Chondrocyte (in vitro differentiated cells): Measurements from ENCODE around the gene PAK2. TPM values are rescaled to one million over a fixed set of nuclear protein-coding genes. Genes with fewer than 3 reads are reported as not detected.
A peak's percentile ranks its signal among the peaks of the same experiment; 100 is the strongest.
"Not testable (repeated sequence)": the region's sequence is repeated elsewhere in the genome, so short reads cannot be mapped to it uniquely, and the experiment has no call there.

Experiments used
- DNase-seq: peaks from one replicate; pipeline ENCODE4 v3.0.0; 2021; ENCODE audit warnings: mixed read lengths, low spot score
- H3K27ac Mint-ChIP-seq: one replicate; pipeline ENCODE4 v1.8.0; 2021; ENCODE audit warnings: mild to moderate bottlenecking, moderate library complexity, mixed read lengths; ENCODE audit not compliant: unreplicated experiment
- H3K27me3 Mint-ChIP-seq: 2 replicates; pipeline ENCODE4 v1.8.0; 2021; ENCODE audit warnings: low read depth, mixed read lengths
- H3K36me3 Mint-ChIP-seq: 2 replicates; pipeline ENCODE4 v1.8.0; 2021; ENCODE audit warnings: low read depth, mixed read lengths
- H3K4me1 Mint-ChIP-seq: 2 replicates; pipeline ENCODE4 v1.8.0; 2021; ENCODE audit warnings: low read depth, mild to moderate bottlenecking, mixed read lengths
- H3K4me3 Mint-ChIP-seq: one replicate; pipeline ENCODE4 v1.8.0; 2021; ENCODE audit warnings: mild to moderate bottlenecking, moderate library complexity, mixed read lengths; ENCODE audit not compliant: unreplicated experiment
- H3K9me3 Mint-ChIP-seq: 2 replicates; pipeline ENCODE4 v1.8.0; 2021; ENCODE audit warnings: low read depth, mixed read lengths
- total RNA-seq: library from RNA; stranded (reverse); gene quantifications from 3 replicates; pipeline ENCODE4 v1.2.1, GENCODE V29; 2021
- TF ChIP-seq, protein P1 (sequence below): fragments of 200-600 bp; sonication (generic); IDR thresholded peaks from 2 replicates; pipeline ENCODE4 v1.5.0; 2021; ENCODE audit warnings: antibody characterized with exemption, mild to moderate bottlenecking, moderate library complexity

PAK2 gene
- total RNA-seq, 1 donor from 2014 or later = 90.3 TPM

GRCh38 chr3:196835086-196835485 is 95.4 kb downstream of the PAK2 start:
- H3K27me3 Mint-ChIP-seq = no peaks in the 10 kb centered on the region
- no peak overlapping the region for H3K27ac Mint-ChIP-seq
- H3K4me3 Mint-ChIP-seq = no peak overlapping the region
- DNase-seq = no peak
- H3K4me1 Mint-ChIP-seq = no peaks in the 10 kb centered on the region
- TF ChIP-seq, protein P1, sequence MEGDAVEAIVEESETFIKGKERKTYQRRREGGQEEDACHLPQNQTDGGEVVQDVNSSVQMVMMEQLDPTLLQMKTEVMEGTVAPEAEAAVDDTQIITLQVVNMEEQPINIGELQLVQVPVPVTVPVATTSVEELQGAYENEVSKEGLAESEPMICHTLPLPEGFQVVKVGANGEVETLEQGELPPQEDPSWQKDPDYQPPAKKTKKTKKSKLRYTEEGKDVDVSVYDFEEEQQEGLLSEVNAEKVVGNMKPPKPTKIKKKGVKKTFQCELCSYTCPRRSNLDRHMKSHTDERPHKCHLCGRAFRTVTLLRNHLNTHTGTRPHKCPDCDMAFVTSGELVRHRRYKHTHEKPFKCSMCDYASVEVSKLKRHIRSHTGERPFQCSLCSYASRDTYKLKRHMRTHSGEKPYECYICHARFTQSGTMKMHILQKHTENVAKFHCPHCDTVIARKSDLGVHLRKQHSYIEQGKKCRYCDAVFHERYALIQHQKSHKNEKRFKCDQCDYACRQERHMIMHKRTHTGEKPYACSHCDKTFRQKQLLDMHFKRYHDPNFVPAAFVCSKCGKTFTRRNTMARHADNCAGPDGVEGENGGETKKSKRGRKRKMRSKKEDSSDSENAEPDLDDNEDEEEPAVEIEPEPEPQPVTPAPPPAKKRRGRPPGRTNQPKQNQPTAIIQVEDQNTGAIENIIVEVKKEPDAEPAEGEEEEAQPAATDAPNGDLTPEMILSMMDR = no peak
- H3K36me3 Mint-ChIP-seq = peaks cover 10% of the 10 kb centered on the region
- H3K9me3 Mint-ChIP-seq = no peaks in the 10 kb centered on the region

DNA sequence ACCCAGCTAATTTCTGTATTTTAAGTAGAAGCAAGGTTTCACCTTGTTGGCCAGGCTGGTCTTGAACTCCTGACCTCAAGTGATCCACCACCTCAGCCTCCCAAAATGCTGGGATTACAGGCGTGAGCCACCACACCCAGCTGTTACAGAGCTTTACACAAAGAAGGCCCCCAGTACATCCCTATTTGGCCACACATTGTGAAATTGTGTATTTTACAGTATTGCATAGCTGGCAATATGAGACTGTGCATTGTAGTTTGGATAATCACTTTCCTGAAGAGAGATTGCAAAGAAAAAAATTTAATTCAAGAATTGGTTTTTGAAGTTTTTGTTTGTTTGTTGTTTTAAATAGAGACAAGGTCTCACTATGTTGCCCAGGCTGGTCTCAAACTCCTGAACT is 97.0 kb downstream of the PAK2 start:
- H3K27me3 Mint-ChIP-seq, H3K36me3 Mint-ChIP-seq, H3K9me3 Mint-ChIP-seq, H3K4me3 Mint-ChIP-seq, H3K4me1 Mint-ChIP-seq, DNase-seq, H3K27ac Mint-ChIP-seq: not testable (repeated sequence)

DNA sequence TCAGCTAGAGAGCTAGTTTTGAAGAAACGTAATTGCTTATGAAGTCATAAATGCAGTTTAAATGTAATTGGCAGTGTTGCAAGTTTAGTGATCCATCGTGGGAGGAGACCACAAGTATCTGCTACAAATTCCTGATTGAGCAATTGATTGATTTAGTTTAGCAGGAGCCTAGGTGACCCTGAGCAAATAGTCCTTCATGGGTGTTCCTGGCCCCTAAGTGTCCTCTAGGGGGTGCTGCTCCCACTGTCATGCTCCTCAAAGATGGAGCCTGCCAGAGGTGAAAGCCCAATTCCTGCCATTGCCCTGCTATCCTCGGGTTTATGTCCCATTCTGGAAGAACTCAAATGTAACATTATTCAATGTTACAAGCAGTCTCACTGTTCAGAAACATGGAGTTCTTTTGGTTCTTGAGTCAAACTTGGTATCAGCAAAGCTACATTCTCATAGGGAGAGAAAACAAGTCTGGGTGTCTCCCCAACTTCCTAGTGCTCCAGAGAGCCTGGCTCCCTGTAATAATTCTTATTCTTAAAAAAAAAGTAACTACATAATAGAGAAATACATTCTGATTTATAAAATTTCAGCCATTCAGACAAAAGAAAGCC is 98.3 kb downstream of the PAK2 start:
- no peak overlapping the region for H3K4me3 Mint-ChIP-seq
- H3K27ac Mint-ChIP-seq = no peak overlapping the region
- no peak for DNase-seq
- no peaks in the 10 kb centered on the region for H3K27me3 Mint-ChIP-seq
- TF ChIP-seq, protein P1 = peak; percentile 74
- H3K9me3 Mint-ChIP-seq = no peaks in the 10 kb centered on the region
- peaks cover 6% of the 10 kb centered on the region for H3K36me3 Mint-ChIP-seq
- H3K4me1 Mint-ChIP-seq = no peaks in the 10 kb centered on the region

- not testable (repeated sequence) for H3K4me3 Mint-ChIP-seq, H3K36me3 Mint-ChIP-seq
These were observed 99.7 kb downstream of the PAK2 start for GRCh38 chr3:196839351-196839750.

GRCh38 chr3:196842567-196843434 is 103.1 kb downstream of the PAK2 start:
- Mint-ChIP-seq H3K27ac (no peak overlapping the region), H3K36me3 (no peaks in the 10 kb centered on the region), H3K9me3 (no peaks in the 10 kb centered on the region), H3K4me1 (no peaks in the 10 kb centered on the region), H3K27me3 (no peaks in the 10 kb centered on the region), H3K4me3 (no peak overlapping the region)
- TF ChIP-seq, protein P1 = no peak
- no peak for DNase-seq

More at GRCh38 chr3:196839351-196839750, 99.7 kb downstream of the PAK2 start:
- H3K4me1 Mint-ChIP-seq, H3K27me3 Mint-ChIP-seq, H3K9me3 Mint-ChIP-seq, H3K27ac Mint-ChIP-seq, DNase-seq: not testable (repeated sequence)

DNA sequence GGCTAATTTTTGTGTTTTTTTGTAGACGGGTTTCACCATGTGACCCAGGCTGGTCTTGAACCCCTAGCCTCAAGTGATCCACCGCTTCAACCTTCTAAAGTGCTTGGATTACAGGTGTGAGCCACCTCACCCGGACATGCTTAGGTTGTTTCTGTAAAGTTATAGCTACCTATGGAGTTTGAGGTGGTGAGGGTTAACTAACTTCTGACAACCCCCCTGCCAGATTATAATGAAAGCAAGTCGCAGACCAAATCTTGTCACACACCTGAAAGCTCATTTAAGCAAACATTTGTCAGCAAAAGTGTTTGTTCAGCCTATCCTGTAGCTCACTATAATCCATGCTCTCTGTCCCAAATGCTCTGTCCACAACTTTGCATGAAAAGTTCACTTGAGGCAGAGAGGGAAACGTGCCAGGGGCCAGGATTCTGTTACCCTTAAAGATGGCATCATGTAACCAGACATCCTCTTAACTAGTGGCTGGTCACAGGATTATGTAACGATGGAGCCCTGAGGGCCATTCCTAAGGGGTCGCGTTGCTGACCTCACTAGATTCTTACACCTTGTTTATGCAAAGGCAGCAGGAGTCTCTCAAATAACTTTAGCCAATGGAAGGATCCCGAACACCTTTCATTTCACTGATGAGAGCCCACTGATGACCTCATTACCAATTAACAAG is 103.9 kb downstream of the PAK2 start:
- no peaks in the 10 kb centered on the region for H3K27me3 Mint-ChIP-seq
- no peak for DNase-seq
- H3K9me3 Mint-ChIP-seq = no peaks in the 10 kb centered on the region
- H3K4me3 Mint-ChIP-seq = no peak overlapping the region
- TF ChIP-seq, protein P1 = no peak
- no peak overlapping the region for H3K27ac Mint-ChIP-seq
- H3K4me1 Mint-ChIP-seq = no peaks in the 10 kb centered on the region
- no peaks in the 10 kb centered on the region for H3K36me3 Mint-ChIP-seq

- H3K9me3 Mint-ChIP-seq, H3K4me3 Mint-ChIP-seq, H3K27me3 Mint-ChIP-seq, DNase-seq, H3K4me1 Mint-ChIP-seq, H3K27ac Mint-ChIP-seq, H3K36me3 Mint-ChIP-seq: not testable (repeated sequence)
These were observed 104.9 kb downstream of the PAK2 start for GRCh38 chr3:196844235-196845219.

- not testable (repeated sequence) for H3K9me3 Mint-ChIP-seq, H3K27me3 Mint-ChIP-seq, H3K4me3 Mint-ChIP-seq, H3K4me1 Mint-ChIP-seq, H3K36me3 Mint-ChIP-seq, H3K27ac Mint-ChIP-seq, DNase-seq
These were observed 108.7 kb downstream of the PAK2 start for GRCh38 chr3:196848375-196848774.
